NCI-H1092 treated with DMSO at 0.1 percent for 48 hours (cell line): ENCODE measurements around the gene HOXC4.
"Not testable (repeated sequence)": the region's sequence is repeated elsewhere in the genome, so short reads cannot be mapped to it uniquely, and the experiment has no call there.

Experiments used
- DNase-seq: peaks from one replicate; lab custom pipeline; 2025; lab: John Stamatoyannopoulos, UW

The HOXC4 gene

DNA sequence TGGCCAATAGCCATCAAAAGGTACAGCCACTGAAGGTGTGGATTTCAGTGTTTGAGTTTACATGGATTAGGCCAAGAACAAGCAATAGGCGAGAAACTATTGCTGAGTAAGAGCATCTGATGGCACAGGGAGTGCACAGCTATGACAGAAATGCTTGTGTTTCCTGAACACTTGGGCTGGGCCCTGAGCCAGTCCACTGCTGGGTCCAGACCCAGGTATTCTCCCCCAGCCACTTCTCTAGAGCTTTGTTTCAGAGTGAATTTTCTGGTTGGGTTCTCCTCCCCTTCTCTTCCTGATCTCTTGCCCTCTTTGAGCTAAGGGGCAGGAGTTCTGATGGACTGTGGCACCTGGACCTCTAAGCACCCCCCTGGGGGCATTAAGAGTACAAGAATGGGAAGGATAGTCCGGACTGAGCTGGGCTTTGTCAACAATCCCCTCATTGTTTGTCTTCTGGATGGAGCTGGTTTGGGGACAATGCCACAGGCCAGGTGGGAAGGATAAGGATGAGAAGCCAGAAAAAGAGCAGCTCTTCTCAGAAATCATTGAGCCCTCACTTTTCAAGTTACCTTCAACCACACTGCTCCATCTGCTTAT, 12.4 kb upstream of the HOXC4 start:
- DNase-seq, result no peak

DNA sequence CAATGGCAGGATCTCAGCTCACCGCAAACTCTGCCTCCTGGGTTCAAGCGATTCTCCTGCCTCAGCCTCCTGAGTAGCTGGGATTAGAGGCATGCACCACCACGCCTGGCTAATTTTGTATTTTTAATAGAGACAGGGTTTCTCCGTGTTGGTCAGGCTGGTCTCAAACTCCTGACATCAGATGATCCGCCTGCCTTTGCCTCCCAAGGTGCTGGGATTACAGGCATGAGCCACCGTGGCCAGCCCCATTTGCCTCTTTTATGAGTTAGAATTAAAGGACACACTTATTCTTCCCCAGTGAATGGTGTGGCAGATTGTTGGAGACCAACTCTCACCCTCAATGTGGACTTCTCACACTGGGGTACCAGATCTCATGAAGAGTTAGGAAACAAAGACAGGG, 11.6 kb upstream of the HOXC4 start:
- not testable (repeated sequence) for DNase-seq

DNA sequence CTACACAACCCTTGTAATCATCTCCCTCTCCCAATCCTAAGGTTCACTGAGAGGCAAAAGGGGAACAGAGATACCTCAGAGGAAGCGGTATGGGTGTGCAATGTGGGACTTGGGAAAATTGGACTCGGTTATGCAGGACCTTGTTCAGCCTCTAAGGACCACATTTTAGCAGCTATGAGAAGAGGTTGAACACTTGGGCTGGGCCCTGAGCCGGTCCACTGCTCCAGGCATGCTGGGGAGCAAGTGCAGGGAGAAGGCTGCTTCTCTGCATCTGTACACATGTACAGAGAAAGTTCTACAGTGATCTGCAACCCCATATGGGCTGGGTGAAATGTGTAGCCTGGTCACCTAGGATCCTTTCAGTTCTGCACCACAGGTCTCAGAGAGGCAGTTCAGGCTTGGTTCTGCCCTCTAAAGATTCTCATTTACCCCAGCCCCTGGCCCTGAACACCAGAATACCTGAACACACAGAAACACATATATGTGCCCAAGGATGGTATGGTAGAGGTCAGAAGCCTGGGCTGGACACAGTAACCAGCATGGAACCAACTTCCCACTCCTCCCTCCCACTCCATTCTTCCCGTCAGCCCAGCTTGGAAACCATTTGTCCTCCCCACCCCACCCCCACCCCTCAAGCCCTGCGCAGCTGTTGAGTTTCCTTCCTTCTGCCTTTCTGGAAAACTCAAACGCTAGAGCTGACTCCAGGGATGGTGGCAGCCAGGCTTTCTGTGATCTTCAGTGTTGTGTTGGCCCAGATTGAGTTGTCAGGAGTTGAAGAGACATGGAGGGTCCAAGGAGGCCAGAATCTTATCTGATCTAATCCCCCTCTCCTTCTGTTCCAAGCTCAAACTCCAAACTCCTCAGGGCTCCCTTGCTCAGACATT, 10.4 kb upstream of the HOXC4 start:
- no peak for DNase-seq

DNA sequence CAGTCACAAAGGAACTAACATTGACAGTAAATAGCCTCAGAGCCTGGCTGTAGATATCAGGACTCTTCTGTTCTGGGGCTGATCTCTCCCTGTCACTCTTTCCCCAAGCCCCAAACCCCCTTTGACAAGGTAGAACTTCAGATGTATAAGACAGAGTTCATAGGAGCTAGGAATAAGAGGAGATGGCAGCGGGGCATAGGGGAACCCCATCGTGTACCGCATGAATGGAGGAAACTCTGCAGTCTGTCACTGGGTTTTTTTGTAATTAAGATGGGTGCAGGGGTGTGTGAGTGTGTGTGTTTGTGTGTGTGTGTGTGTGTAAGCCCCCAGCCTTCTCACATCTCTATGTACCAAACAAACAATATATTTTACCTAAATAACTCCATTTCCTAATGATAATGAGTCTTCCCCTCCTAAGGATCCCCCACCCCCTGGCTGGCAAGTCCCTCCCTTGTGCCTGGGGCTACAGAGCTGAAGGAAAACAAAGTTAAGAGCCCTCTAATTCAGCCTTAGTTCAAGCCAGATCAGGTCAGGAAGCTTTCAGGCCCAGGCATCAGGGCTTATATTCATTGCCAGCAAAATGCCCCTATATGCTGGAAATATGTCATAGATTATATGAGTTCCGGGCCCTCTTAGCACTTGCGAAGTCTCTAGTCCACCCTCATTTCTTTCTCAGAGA, 9.1 kb upstream of the HOXC4 start:
- DNase-seq, result no peak

DNA sequence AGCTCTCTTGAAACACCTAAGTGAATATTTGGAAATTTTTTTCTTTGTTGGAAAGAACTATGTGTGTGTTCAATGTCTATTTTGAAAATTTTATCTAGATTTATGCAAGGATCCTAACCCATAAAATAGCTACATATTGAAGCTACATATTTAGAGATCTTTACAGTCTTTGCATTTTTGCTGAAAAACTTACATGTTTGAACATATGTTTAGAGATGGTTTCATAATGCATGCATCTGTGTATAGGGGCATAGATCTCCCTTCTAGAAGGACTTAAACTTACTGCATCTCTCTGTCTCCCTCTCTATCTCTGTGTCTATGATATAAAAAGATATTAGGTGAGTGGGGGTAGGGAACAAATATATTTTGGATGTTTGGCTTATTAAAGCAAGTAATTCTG, 8.2 kb upstream of the HOXC4 start:
- DNase-seq, result no peak

DNA sequence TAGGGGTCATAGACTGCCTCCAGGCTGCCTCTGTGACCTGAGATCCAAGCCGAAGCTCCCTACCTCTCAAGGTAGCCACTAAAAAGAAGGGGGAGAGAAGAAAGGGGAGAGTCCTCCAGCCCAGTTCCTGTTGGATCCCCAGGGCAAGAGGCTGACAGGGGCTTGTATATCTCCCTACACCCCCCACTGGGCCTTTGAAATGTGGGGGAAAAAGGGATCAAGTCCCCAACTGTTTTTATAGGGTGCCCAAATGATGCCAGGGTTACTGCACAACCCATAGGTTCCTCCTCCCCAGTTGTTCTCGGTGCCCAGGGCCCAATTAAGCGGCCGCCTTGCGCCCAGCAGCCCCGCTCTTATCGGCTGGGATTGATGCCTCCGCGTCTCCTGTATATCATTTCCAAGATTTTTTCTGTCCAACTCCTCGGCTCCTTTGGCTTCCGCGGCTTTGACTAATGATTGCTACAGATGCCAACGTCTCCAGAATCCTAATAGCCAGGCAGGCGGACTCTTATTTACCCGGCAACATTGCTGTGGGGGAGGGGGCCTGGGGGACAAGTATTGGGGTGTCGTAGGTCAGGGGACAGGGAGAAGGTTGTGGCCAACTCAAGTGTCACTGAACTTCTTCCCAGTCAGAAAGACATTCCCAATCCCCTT, 7.6 kb upstream of the HOXC4 start:
- no peak for DNase-seq

DNA sequence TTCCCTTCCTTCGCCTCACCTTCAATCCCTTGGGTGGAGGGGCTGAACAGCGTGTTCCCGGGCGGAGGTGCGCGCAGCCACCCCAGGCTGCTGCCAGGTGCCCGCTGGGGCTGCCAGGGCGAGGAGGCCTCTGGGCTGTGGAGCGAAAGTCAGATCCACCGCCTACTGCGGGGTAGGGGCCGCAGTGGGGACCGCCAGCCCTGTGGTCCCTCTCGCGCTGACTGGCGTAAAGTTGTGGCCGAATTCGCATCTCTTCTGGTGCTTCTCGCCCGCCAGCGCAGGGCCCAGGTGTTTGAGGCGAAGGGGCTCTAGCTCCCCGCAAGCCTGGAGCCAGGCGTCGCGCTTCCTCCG, 6.9 kb upstream of the HOXC4 start:
- no peak for DNase-seq

DNA sequence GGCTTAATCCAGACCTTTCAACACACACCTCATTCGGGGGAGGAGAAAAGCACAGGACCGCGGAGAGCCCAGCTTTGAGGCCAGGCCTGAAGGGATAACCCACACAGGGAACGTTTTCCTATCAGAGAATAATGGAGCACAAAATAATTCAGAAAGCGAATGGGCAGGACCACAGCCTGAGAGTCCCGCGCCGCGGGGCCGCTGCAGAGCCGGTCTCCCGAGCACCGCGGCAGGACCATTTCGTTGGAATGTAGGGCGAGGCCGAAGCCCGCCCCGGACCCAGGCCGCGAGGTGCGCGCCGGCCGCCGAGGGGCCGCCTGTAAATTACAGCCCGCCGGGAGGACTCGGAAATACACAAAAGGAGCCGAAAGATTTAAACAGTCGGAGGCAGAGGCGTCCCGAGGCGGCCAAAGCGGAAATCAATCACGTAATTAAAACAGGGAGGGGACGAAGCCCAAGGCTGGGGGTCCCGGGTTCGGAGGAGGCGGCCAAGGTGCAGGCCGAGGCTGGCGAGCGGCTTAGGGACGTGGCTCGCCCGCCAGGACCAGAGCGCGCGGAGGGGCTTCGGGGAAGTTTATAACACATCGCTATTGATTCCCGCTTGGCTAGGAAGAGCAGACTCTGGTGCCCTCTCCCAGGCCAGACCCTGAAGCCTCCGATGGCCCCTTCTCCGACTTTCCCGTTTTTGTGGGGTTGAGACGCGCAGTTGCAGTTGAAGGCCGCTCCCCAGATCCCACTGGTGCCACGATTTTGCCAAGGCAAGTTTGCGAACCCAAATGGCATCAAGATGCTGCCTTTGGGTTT, 6.3 kb upstream of the HOXC4 start:
- DNase-seq, result no peak

DNA sequence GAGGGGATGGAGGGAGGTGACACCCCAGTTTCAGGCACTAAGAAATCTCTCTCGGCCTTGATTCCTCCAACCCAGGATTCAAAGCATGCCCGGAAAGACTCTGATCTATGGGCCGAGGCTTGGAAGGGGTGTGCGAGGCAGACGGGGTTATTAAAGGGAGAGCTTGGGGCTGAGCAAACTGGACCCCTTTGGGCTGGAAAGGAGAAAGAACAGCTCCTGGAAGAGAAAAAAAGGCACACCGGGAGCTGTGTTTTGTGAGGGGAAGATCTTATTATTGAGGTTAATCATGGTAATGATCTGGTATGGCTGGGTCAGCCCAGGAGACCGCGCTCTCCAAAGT, 5.7 kb upstream of the HOXC4 start:
- DNase-seq, result no peak

DNA sequence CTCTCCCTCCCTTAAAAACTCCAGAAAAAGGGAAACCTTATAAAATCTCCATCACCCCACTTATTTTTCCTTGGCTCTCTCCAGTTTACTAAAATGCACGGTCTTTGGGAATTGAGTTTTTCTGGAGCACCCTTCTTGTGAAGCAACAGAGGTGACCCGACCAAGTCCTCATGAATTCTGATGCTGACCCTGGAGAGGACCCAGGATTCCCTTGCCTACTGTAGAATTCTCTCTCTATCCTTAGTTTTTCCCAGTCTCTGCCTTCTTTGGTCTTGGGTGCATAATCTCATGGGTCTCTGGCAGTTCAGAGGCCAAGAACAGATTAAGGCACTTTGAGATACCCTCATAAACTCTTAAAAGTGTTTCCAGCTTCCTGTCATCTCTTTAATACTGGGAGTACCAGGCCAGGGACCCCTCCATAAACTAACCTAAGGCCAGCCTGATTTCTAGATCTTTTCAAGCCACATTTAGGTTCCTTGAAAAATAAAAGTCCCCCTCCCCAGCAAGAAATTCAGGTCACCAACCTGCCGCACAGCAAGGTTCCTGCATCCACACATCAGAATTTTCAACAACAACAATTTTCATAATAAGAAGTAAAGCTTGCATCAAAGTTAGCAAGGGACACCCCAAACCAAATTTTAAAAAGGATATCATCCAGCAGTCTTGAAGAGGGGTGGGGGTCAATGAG, 5.1 kb upstream of the HOXC4 start:
- DNase-seq, result no peak

DNA sequence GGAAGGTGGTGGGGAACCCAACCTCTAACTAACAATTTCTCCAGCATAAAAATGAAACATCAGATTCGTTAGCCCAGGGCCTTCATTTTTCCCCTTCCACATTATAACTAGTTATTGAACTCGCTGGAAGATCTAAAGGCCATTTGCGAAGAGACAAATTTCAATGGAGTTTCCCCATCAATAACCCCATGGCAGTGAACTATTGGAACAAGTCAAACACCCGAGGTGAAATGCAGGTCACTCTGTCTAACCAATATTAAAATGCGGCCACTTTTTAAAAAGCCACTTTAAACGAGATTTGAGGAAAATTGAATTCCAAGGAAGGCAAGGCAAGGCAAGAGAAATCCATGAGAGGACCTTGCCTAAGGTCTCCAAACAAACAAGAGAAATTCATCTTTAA, 4.5 kb upstream of the HOXC4 start:
- no peak for DNase-seq

DNA sequence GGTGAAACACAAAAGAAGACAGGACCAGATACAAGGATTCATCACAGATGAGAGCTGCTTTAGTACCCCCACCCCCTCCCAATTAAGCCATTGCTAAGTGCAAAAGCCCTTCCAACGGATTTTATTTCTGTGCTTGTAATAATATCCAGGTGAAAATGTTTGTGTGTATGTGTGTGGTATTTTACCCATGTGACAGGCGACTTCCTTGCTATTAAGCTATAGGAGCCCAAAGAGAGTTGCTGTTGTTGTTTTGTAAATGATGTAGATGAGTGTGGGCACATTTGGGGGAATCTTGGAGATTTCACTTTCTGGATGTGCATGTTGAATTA, 3.2 kb upstream of the HOXC4 start:
- DNase-seq, result no peak

DNA sequence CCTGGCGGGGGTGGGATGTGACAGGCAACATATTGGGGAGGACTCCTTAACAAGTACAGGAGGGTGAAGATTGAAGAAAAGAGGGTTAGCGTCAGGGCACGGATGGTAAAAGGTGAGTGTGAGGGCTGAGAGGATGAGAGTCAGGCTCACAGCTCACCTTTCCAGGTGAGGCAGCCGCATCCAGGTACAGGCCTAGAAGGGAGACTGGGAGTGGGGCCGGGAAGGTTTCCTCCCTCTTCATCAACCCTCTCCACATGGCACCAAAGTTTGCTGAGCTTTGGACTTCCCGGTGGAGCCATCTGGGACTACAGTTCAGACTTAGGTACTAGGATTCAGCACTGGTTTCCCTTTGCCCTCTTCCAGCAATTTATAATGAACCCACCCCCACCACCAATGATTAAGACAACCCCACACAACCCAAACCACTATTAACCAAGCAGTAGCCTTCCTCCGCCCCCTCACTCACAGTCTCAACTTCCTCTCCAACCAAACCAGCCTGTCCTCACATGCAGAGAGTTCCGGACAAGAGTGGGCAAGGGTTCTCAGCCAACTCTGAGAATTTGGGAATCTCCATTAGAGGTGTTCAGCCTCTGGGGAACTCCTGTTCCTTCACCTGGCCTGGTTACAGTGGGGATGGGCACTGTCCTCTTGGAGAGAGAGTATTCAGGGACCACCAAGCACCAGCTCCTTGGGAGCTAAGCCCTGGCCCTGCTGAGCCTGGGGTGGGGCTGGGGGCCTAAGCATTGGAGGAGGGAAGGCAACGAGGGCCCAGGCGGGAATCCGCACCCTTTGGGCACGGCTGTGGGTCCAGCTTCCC, 2.4 kb upstream of the HOXC4 start:
- DNase-seq, result no peak

DNA sequence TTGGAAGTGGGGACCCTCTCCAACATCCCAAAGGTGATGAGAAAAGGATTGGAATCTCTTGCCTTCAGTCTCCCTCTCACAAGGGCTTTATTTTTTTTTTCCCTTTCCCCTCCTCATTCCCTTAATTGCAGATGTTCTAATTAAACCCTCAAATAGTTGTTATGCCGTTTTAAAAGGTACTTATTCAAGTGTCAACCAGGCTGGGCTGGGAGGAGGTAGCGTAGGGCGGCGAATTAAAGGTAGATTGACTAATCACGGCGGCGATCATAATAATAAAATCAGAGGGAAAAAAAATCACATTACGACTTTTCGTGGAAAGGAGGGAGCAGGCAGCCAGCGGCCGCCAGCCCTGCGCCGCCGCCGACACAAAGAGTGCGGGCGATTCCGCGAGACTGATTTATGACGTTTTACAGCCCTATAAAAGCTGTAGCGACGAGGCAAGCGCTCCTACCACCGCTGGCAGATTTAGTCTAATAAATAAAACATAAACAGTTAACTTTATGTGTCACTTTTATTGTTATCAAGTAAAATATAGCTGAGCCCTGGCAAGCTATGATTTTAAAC, 1.7 kb upstream of the HOXC4 start:
- DNase-seq, result peak; percentile 68

DNA sequence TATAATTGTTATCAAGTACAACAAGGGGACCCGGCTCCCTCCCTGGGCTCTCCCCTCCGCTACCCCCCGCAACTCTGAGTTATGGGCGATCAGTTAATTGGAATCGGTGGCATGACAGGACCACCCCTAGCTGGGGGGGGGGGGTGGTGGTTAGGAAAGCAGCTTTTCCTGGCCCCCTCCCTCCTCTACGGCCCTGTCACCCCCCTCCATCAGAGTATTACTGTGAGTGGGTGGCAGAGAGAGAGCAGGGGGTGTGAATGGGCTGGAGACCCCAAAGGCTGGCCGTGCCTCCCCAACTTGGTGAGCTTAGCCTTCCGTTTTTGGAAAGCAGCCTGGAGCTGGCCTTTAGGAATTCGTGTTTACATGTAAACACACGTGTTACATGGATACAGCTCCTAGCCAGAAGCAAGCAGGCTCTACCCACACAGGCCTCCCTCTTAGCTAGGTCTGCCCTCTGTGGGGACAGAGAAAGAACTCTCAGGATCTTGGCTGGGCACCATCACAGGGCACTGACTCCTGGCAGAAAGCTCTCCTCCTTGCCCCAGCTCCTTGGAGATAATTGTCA, 1.1 kb upstream of the HOXC4 start:
- peak; percentile 28 for DNase-seq

DNA sequence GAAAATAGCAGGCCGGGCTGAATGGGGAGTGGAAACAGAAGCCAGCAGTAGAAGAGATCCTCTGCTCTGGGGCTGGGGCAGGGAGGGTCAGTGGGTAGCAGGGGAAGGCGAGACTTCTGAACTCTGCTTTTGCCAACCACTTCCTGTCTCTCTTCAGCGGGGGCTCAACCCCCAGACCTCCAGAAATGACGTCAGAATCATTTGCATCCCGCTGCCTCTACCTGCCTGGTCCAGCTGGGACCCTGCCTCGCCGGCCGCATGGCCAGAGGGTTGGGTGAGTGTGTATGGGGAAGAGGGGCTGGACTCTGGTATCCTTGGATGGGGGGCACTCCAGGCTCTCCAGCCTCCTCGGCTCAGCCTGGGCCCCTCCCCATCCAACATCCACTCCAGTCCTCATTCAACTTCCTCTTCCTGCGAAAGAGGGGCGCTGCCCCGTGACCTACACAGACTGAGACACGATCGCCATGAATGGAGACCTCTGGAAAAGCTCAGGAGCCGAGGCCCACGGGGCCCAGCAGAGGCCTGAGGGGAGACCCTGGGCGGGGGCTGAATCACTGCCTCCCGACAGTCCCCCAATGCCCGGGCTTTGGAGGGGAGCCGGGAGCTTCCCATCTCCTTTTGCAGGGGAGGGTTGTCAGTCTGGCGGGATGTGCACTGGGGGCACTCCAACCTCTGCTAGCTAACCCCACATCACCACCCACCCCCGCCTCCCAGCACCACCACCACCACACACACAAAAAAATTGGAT, 458 bp upstream of the HOXC4 start:
- DNase-seq, result no peak

DNA sequence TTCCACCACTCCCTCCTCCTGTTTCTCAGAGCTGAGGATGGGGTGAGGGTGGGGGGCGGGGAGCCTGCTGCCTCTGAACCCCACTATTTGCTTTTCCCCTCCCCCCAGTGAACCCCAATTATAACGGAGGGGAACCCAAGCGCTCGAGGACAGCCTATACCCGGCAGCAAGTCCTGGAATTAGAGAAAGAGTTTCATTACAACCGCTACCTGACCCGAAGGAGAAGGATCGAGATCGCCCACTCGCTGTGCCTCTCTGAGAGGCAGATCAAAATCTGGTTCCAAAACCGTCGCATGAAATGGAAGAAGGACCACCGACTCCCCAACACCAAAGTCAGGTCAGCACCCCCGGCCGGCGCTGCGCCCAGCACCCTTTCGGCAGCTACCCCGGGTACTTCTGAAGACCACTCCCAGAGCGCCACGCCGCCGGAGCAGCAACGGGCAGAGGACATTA, 1.1 kb downstream of the HOXC4 start:
- DNase-seq, result no peak

DNA sequence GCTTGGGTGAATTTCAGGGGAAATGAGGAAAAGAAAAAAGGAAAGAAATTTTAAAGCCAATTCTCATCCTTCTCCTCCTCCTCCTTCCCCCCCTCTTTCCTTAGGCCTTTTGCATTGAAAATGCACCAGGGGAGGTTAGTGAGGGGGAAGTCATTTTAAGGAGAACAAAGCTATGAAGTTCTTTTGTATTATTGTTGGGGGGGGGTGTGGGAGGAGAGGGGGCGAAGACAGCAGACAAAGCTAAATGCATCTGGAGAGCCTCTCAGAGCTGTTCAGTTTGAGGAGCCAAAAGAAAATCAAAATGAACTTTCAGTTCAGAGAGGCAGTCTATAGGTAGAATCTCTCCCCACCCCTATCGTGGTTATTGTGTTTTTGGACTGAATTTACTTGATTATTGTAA, 1.9 kb downstream of the HOXC4 start:
- DNase-seq, result no peak

DNA sequence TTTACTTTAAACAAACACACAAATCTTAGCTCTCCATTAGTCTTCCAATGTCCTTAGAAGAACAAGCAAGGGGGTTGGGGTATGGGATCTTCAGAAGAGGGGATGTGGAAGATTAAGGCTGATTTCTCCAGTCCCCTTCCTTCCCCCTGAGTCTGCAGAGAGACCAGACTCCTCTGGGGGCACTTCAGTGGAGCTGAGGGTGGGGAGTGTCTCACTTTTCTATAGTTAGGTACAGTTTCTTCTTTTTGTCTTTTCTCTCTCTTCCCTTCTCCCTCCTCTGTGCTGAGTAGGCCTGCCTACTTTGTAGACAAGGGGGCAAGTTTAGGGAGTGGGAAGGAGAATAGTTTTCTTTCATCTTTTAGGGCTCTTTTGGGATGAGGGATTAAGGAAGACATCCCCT, 2.5 kb downstream of the HOXC4 start:
- DNase-seq, result no peak
